ENCODE results near the gene D2HGDH.

- TF ChIP-seq EZH2 (IDR thresholded peaks at IDR 0.05; ENCODE audit: borderline replicate concordance, low read depth, low read length, severe bottlenecking): no peak
- TF ChIP-seq, protein P1, sequence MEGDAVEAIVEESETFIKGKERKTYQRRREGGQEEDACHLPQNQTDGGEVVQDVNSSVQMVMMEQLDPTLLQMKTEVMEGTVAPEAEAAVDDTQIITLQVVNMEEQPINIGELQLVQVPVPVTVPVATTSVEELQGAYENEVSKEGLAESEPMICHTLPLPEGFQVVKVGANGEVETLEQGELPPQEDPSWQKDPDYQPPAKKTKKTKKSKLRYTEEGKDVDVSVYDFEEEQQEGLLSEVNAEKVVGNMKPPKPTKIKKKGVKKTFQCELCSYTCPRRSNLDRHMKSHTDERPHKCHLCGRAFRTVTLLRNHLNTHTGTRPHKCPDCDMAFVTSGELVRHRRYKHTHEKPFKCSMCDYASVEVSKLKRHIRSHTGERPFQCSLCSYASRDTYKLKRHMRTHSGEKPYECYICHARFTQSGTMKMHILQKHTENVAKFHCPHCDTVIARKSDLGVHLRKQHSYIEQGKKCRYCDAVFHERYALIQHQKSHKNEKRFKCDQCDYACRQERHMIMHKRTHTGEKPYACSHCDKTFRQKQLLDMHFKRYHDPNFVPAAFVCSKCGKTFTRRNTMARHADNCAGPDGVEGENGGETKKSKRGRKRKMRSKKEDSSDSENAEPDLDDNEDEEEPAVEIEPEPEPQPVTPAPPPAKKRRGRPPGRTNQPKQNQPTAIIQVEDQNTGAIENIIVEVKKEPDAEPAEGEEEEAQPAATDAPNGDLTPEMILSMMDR (IDR thresholded peaks at IDR 0.05; ENCODE audit: borderline replicate concordance, extremely low read depth, low read length, poor library complexity, severe bottlenecking): no peak
Observed at GRCh38 chr2:241764275-241765241, 30.1 kb downstream of the D2HGDH start.
